Activated T-helper 17 cell treated with anti-CD3 and anti-CD28 coated beads, Interleukin-2, amount 50 U/mL, for 72 hours (primary cell): ENCODE measurements around the gene CHL1. TPM values are rescaled to one million over a fixed set of nuclear protein-coding genes. Genes with fewer than 3 reads are reported as not detected.

ENCODE experiments used
- ATAC-seq: fragments of 150-1000 bp; cut with Tn5 transposase; replicated peaks from 2 replicates; pipeline ENCODE4 v1.10.0; 2021; ENCODE audit warnings: mild to moderate bottlenecking, moderate library complexity
- H3K27ac Mint-ChIP-seq: one replicate; pipeline ENCODE4 v1.8.0; 2022; ENCODE audit warnings: mixed read lengths
- H3K27me3 Mint-ChIP-seq: one replicate; pipeline ENCODE4 v1.8.0; 2022; ENCODE audit warnings: mixed read lengths
- H3K36me3 Mint-ChIP-seq: one replicate; pipeline ENCODE4 v1.8.0; 2022; ENCODE audit warnings: low read depth, mild to moderate bottlenecking, mixed read lengths
- H3K4me1 Mint-ChIP-seq: one replicate; pipeline ENCODE4 v1.8.0; 2022; ENCODE audit warnings: mixed read lengths
- H3K4me3 Mint-ChIP-seq: one replicate; pipeline ENCODE4 v1.8.0; 2022; ENCODE audit warnings: mild to moderate bottlenecking, mixed read lengths
- H3K9me3 Mint-ChIP-seq: one replicate; pipeline ENCODE4 v1.8.0; 2022; ENCODE audit warnings: mixed read lengths
- total RNA-seq, 2 donors: library from RNA; stranded (reverse); gene quantifications; one replicate each; pipeline ENCODE4 v1.2.3, GENCODE V29; 2022

CHL1 gene
- total RNA-seq, 2 donors from 2014 or later, result not detected

DNA sequence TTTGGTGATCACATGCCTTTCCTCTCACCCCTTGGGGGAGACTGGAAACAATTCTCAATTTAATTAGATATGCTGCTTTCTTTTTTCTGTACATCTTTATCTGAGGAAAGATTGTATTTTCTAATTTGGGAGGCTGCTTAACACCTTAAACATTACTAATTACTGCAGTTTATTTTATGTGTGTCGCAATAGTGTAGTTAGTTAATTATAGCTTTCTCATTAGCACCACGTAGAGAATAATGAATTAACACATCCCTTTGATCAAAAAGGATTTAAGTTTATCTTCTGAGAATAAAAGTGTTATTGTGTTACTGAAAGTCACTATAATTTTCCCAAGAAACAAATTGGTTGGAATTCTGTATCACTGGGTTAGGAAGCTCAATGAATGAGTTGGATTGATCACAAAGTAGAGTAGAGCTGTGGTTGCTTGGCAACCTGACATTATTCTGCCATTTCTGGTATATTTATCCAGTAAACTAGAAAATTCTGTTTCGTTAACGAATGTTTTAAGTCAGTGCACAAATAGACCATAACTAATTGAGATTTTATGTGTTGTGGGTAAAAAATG lies 4.3 kb downstream of the CHL1 start:
- Mint-ChIP-seq H3K9me3 (peaks cover 6% of the 10 kb centered on the region), H3K27ac (no peak overlapping the region), H3K27me3 (peaks cover 23% of the 10 kb centered on the region), H3K36me3 (peaks cover 6% of the 10 kb centered on the region), H3K4me3 (no peak overlapping the region), H3K4me1 (no peaks in the 10 kb centered on the region)
- ATAC-seq, result no peak

DNA sequence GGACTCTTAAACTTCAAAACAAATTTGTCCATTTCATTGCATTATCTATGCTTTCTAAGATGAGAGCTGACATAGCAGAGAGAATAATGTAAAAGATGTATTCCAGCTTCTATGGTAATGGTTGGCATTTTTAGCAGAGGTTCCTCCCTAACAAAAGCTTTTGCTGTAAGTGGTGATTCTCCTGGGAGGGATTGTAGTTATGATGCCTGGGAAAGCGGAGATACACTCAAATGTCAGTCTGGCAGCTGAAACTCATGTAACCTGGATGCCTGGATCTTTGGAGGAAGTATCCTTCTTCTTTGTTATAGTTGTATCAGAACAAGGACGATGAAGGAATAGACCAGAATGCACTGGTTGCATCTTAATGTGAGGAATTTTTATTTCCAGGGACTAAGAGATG lies 7.5 kb downstream of the CHL1 start:
- Mint-ChIP-seq H3K4me3 (no peak overlapping the region), H3K4me1 (no peaks in the 10 kb centered on the region), H3K9me3 (peaks cover 3% of the 10 kb centered on the region), H3K27ac (no peak overlapping the region), H3K27me3 (peaks cover 14% of the 10 kb centered on the region), H3K36me3 (no peaks in the 10 kb centered on the region)
- no peak for ATAC-seq

DNA sequence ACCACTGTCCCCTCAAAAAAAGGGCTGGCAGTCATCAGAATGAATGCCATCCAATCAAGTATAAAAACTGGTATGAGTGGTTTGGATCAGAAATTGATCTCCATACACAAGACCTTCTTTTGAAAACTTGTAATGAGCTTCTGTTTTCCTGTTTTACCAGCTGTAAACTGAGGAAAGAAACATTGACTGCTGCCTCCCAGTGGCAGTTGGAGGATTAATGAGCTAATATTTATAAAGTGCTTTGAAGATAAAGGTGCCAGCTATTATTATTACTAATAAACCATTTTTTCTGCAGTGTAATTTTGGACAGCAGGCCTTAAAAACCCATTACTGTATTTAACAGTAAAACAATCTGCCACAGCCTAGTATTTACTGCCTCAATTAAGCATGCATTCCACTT lies 11.4 kb downstream of the CHL1 start:
- ATAC-seq, result no peak
- H3K27ac Mint-ChIP-seq, result no peak overlapping the region
- no peak overlapping the region for H3K4me3 Mint-ChIP-seq
- H3K27me3 Mint-ChIP-seq, result peaks cover 4% of the 10 kb centered on the region
- H3K9me3 Mint-ChIP-seq, result no peaks in the 10 kb centered on the region
- H3K4me1 Mint-ChIP-seq, result no peaks in the 10 kb centered on the region
- no peaks in the 10 kb centered on the region for H3K36me3 Mint-ChIP-seq

DNA sequence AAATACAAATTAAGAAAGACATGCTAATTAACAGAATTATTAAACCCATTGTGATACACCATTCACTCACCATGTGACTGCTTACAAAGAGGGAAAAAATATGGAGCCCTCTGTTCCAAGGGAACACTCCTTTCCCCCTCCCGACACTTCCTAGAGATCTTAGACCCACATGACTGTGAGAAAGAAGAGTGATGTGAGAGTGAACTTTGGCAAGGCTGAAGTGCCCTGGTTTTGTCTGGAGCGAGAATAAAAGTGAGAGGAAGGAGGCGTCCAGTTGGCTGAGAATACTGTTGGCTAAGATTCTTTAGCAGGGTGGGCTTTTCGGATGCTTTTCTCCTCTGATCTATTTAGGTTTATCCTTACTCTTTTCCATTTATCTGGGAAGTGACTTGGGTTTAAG lies 14.1 kb downstream of the CHL1 start:
- no peak overlapping the region for H3K4me3 Mint-ChIP-seq
- no peaks in the 10 kb centered on the region for H3K36me3 Mint-ChIP-seq
- no peak overlapping the region for H3K27ac Mint-ChIP-seq
- no peaks in the 10 kb centered on the region for H3K4me1 Mint-ChIP-seq
- H3K9me3 Mint-ChIP-seq, result peaks cover 4% of the 10 kb centered on the region
- no peaks in the 10 kb centered on the region for H3K27me3 Mint-ChIP-seq
- no peak for ATAC-seq

DNA sequence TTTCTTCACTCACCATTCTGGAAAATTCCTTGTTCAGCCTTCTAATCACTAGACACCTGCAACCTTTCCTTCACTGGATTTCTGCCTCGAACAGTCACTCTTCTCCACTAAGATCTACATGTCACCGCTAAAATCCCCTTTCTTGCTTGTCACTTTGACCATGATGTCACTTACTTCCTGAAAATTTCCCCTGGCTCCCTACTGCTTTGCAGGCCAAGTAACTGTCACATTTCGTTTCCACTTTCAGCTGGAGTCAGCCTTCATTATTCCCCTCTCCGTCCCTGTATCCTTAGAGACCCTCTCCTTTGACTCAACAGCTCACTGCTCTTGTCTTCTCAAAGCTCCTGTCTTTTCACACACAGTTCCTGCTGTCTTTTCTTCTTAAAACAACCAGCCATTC lies 15.9 kb downstream of the CHL1 start:
- H3K9me3 Mint-ChIP-seq, result peaks cover 4% of the 10 kb centered on the region
- H3K4me3 Mint-ChIP-seq, result no peak overlapping the region
- H3K27ac Mint-ChIP-seq, result no peak overlapping the region
- H3K4me1 Mint-ChIP-seq, result no peaks in the 10 kb centered on the region
- no peaks in the 10 kb centered on the region for H3K27me3 Mint-ChIP-seq
- ATAC-seq, result peak; percentile 19
- H3K36me3 Mint-ChIP-seq, result no peaks in the 10 kb centered on the region

DNA sequence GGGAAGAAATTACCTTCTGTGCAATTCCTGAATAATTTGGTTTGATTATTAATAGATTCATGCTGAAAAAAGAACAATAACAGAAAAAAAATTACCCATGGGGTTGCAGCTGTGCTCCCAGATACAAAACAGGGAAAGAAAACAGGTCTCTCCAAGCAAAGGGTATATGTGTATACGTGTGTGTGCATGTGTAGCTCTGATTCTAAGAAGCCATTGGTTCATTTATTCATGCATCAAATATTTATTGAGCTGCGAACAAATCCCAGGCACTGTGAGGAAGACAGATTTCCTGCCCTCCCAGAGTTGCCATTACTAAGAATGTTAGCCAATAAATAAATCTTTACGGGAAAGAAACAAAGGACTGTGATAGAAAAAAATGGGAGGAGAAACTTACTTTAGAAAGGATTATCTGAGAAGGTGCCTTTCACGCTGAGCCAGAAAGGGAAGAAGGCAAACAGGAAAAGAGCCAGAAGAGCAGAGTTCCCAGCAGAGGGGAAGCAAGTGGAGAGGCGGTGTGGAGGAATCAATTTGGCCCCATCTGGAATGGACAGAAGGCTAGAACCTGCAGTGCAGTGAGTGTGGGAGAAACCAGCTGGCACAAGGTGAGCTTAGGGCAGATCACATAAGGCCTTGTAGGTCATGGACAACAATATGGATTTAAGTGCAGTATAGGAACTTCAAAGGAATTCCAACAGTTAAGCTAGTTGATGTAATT lies 20.7 kb downstream of the CHL1 start:
- peaks cover 4% of the 10 kb centered on the region for H3K9me3 Mint-ChIP-seq
- no peak overlapping the region for H3K4me3 Mint-ChIP-seq
- H3K27me3 Mint-ChIP-seq, result no peaks in the 10 kb centered on the region
- no peak for ATAC-seq
- H3K4me1 Mint-ChIP-seq, result no peaks in the 10 kb centered on the region
- H3K36me3 Mint-ChIP-seq, result no peaks in the 10 kb centered on the region
- no peak overlapping the region for H3K27ac Mint-ChIP-seq

DNA sequence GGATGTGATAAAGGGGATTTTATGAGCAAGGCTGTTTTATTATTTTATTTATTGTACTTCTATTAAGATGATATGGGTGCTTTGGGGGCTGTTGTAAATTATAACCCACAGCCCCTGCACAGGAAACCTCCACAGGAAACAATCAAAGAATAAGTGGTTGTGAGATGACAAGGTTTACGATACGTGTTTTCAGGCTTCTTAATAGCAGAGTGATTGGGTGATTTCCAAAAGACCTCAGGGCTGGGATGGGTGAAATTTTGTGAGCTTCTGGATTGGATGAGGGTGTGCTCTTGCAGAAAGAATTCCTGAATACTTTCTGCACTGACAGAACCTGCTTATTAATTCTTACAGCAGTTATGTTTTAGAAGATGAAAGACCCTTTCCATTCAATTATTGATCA lies 21.4 kb downstream of the CHL1 start:
- H3K4me3 Mint-ChIP-seq, result no peak overlapping the region
- H3K4me1 Mint-ChIP-seq, result no peaks in the 10 kb centered on the region
- no peaks in the 10 kb centered on the region for H3K27me3 Mint-ChIP-seq
- H3K9me3 Mint-ChIP-seq, result peaks cover 4% of the 10 kb centered on the region
- ATAC-seq, result no peak
- no peak overlapping the region for H3K27ac Mint-ChIP-seq
- H3K36me3 Mint-ChIP-seq, result no peaks in the 10 kb centered on the region

DNA sequence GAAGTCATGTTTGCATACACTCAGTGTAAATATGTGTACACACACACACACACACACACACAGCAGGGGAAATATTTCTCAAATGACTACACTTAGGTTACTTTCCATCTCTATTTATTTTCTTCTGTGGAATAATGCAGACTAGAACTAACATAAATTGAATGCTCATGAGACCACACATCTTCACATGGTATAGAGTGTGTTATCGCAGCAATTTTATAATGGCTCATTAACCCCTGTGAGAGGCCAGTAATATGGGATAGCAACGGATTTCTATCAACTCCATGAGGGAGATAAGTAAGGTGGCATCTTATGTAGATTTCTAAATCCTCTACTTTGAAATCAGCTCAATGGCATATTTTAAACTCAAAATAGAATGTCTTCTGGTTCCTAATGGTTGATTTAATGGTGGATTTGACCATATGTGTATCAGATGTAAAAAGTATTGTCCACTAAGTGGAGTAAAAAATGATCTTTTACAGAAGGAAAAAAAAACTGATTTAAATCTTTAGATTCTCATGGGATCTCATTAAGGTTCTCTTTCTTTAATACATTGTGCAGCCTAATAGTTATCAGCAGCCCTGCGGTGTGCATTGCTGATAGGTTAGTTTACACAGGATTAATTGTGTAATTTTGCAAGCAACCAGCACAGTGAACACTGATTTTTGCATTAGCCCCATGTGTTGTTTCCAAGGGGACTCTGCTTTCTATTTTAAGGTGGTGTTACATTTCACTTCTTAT lies 32.0 kb downstream of the CHL1 start:
- Mint-ChIP-seq H3K27ac (no peak overlapping the region), H3K4me3 (no peak overlapping the region), H3K9me3 (peaks cover 5% of the 10 kb centered on the region), H3K27me3 (peaks cover 3% of the 10 kb centered on the region), H3K36me3 (no peaks in the 10 kb centered on the region), H3K4me1 (no peaks in the 10 kb centered on the region)
- ATAC-seq, result no peak

DNA sequence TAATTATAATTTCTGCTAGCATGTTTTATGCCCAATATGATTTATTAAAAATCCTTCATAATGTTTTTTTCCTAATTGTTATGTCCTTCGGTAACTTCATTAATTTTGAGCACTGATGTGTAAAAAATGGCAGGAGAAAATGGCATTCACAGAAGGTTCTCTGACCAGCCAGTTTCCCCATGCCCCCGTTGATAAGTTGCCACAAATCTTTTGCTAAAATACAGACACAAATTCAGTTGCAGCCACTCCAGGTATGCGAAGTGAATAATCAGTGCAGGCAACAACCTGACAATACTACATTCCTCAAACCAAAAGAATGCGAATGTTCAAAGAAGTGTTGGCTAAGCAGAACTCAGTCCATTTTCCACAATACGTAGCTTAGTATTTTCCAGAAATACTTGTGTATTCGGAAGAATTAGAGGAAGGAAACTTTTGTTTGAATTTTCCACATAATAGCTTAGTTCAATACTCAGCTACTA lies 32.7 kb downstream of the CHL1 start:
- Mint-ChIP-seq H3K27ac (no peak overlapping the region), H3K4me3 (no peak overlapping the region), H3K4me1 (no peaks in the 10 kb centered on the region), H3K9me3 (peaks cover 4% of the 10 kb centered on the region), H3K36me3 (no peaks in the 10 kb centered on the region), H3K27me3 (peaks cover 3% of the 10 kb centered on the region)
- no peak for ATAC-seq

DNA sequence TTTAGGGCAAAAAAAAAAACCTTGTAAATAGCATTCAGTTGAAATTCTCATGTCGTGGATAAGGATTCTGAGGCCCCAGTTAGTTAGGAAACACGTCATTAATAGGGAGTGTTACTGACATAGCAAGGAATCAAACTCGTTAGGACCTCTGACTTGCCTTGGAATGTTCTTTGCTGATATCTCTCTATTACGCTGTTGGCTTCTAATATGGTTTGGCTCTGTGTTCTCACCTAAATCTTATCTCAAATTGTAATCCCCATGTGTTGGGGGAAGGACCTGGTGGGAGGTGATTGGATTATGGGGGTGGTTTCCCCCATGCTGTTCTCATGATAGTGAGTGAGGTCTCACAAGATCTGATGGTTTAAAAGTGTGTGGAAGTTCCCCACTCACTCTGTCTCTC lies 40.3 kb downstream of the CHL1 start:
- ATAC-seq, result no peak
- peaks cover 8% of the 10 kb centered on the region for H3K9me3 Mint-ChIP-seq

DNA sequence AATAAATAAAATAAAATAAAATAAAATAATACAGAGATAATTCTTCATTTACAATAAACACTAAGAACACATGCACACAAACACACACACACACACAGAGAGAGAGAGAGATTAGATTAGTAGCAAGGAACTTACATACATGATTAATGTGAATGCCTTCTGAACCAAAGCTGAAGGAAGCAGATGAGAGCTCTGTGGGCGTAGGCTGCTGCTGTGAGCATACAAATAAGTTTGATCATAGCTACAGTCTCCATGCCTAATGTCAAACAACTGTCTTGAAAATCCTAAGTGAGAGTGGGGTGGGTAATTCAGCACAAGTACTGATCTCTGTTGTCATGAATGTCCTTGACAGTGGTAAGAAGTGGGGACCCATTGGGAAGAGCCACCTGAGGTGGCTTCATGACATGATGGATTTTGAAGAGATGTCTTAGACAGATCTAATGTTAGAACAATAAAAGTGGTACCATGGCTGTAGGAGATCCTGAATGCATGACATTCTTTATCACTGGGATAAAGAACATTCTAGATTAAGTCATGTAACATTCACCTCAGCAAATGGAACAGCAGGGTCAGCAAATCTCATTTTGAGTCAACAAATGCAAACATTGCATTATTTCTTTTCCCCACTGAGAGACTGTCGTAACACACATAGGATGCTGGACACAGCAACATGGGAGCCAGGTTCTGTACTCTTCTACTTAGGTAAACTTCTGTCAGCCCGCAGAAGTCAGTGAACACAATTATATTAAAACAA lies 46.2 kb downstream of the CHL1 start:
- no peak for ATAC-seq
- no peaks in the 10 kb centered on the region for H3K36me3 Mint-ChIP-seq
- H3K4me1 Mint-ChIP-seq, result no peaks in the 10 kb centered on the region
- H3K27me3 Mint-ChIP-seq, result no peaks in the 10 kb centered on the region
- H3K9me3 Mint-ChIP-seq, result peaks cover 4% of the 10 kb centered on the region
- no peak overlapping the region for H3K4me3 Mint-ChIP-seq
- no peak overlapping the region for H3K27ac Mint-ChIP-seq

More for the DNA sequence above, 40.3 kb downstream of the CHL1 start:
- H3K27me3 Mint-ChIP-seq, result peaks cover 3% of the 10 kb centered on the region
- H3K36me3 Mint-ChIP-seq, result no peaks in the 10 kb centered on the region
- no peaks in the 10 kb centered on the region for H3K4me1 Mint-ChIP-seq
- H3K4me3 Mint-ChIP-seq, result no peak overlapping the region
- H3K27ac Mint-ChIP-seq, result no peak overlapping the region

DNA sequence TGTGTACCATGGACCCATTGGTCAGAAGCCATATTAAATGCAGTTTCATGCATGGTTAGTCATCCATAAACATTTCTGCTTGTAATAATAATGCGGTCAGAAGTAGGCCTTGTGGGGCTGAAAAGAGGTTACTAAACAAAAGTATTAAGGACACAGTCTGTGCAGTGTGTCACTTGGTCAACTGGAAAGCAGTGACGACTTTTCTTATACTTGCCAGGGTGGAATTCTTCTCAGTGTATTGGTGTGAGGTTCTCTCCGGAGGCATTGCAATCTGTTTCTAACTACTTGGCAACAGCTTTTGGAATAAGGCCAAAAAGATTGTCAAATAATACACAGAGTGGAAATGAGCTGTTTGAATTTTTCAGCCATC lies 46.8 kb downstream of the CHL1 start:
- Mint-ChIP-seq H3K27me3 (no peaks in the 10 kb centered on the region), H3K36me3 (no peaks in the 10 kb centered on the region), H3K27ac (no peak overlapping the region), H3K9me3 (peaks cover 4% of the 10 kb centered on the region), H3K4me1 (no peaks in the 10 kb centered on the region), H3K4me3 (no peak overlapping the region)
- no peak for ATAC-seq

DNA sequence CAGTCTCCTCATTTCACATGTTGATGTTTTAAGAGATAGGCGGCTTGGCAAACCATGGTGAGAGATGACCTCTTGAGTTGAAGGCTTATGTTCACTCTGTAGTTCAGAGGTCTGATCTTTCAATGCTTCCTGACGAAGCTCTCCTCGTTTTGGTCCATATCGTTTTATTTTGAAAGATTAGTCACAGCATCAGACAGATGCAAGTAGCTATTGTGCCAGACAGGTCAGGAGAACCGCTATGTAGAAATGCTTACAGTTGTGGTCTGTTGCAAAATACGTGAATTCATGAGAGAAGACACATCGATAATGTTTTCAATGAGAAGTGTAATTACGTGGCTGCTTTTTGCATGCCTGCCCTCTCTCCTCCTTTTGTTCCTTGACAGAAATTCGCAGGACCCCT lies 47.5 kb downstream of the CHL1 start:
- peaks cover 4% of the 10 kb centered on the region for H3K9me3 Mint-ChIP-seq
- no peak overlapping the region for H3K4me3 Mint-ChIP-seq
- no peaks in the 10 kb centered on the region for H3K27me3 Mint-ChIP-seq
- H3K36me3 Mint-ChIP-seq, result no peaks in the 10 kb centered on the region
- no peak overlapping the region for H3K27ac Mint-ChIP-seq
- no peaks in the 10 kb centered on the region for H3K4me1 Mint-ChIP-seq
- no peak for ATAC-seq

DNA sequence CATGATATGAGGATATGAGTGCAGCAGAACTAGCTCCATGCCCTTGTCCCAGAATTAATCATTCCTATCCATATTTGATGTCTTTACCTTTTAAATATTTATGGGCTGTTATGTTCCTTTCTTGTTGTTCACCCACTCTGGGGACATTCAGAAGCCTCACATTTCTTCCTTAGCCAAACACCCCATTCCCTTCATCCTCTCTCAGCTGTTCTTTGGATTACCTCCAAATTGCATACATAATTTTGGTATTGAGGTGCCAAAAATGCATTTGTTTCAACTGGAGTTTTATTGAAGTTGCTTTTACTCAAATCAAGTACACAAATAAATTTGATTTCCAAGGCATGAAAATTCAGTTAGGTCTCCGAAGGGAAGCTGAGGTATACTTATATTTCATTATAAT lies 51.4 kb downstream of the CHL1 start:
- no peaks in the 10 kb centered on the region for H3K4me1 Mint-ChIP-seq
- no peaks in the 10 kb centered on the region for H3K27me3 Mint-ChIP-seq
- H3K36me3 Mint-ChIP-seq, result no peaks in the 10 kb centered on the region
- no peak overlapping the region for H3K4me3 Mint-ChIP-seq
- H3K9me3 Mint-ChIP-seq, result no peaks in the 10 kb centered on the region
- no peak overlapping the region for H3K27ac Mint-ChIP-seq
- ATAC-seq, result no peak
